ENCODE data around the gene DIO3.
"Not testable (repeated sequence)": the region's sequence is repeated elsewhere in the genome, so short reads cannot be mapped to it uniquely, and the experiment has no call there.

DIO3 gene

GRCh38 chr14:101563352-101563653 lies 2.0 kb downstream of the DIO3 start:
- TF ChIP-seq CTCF (IDR thresholded peaks at IDR 0.05; ENCODE audit: low read length, missing control alignments): no peak
- H3K4me3 ChIP-seq (replicated peaks; ENCODE audit: low read depth, low read length): no peak overlapping the region
- DNase-seq (ENCODE audit: low read depth): no peak

GRCh38 chr14:101563654-101564443 lies 2.6 kb downstream of the DIO3 start:
- TF ChIP-seq CTCF (IDR thresholded peaks at IDR 0.05; ENCODE audit: low read length, missing control alignments): no peak
- H3K4me3 ChIP-seq (replicated peaks; ENCODE audit: low read depth, low read length): no peak overlapping the region
- no peak for DNase-seq (ENCODE audit: low read depth)

GRCh38 chr14:101564444-101564776 lies 3.1 kb downstream of the DIO3 start:
- TF ChIP-seq CTCF (IDR thresholded peaks at IDR 0.05; ENCODE audit: low read length, missing control alignments): no peak
- no peak for DNase-seq (ENCODE audit: low read depth)
- no peak overlapping the region for H3K4me3 ChIP-seq (replicated peaks; ENCODE audit: low read depth, low read length)

- no peak for TF ChIP-seq CTCF (IDR thresholded peaks at IDR 0.05; ENCODE audit: low read length, missing control alignments)
- no peak overlapping the region for H3K4me3 ChIP-seq (replicated peaks; ENCODE audit: low read depth, low read length)
- DNase-seq (ENCODE audit: low read depth): no peak
Measured at GRCh38 chr14:101564819-101565698, 3.8 kb downstream of the DIO3 start.

- H3K4me3 ChIP-seq (replicated peaks; ENCODE audit: low read depth, low read length): no peak overlapping the region
- DNase-seq (ENCODE audit: low read depth): no peak
- TF ChIP-seq CTCF (IDR thresholded peaks at IDR 0.05; ENCODE audit: low read length, missing control alignments): no peak
Measured at GRCh38 chr14:101567252-101567651, 6.0 kb downstream of the DIO3 start.

- no peak for TF ChIP-seq CTCF (IDR thresholded peaks at IDR 0.05; ENCODE audit: low read length, missing control alignments)
- no peak overlapping the region for H3K4me3 ChIP-seq (replicated peaks; ENCODE audit: low read depth, low read length)
- no peak for DNase-seq (ENCODE audit: low read depth)
Measured at GRCh38 chr14:101571004-101571403, 9.7 kb downstream of the DIO3 start.

- H3K4me3 ChIP-seq (replicated peaks; ENCODE audit: low read depth, low read length); DNase-seq (ENCODE audit: low read depth): not testable (repeated sequence)
Measured at GRCh38 chr14:101572526-101572925, 11.2 kb downstream of the DIO3 start.

Measured in fibroblast of pulmonary artery (primary cell).